ENCODE results near the gene VSTM2B.

The VSTM2B gene

DNA sequence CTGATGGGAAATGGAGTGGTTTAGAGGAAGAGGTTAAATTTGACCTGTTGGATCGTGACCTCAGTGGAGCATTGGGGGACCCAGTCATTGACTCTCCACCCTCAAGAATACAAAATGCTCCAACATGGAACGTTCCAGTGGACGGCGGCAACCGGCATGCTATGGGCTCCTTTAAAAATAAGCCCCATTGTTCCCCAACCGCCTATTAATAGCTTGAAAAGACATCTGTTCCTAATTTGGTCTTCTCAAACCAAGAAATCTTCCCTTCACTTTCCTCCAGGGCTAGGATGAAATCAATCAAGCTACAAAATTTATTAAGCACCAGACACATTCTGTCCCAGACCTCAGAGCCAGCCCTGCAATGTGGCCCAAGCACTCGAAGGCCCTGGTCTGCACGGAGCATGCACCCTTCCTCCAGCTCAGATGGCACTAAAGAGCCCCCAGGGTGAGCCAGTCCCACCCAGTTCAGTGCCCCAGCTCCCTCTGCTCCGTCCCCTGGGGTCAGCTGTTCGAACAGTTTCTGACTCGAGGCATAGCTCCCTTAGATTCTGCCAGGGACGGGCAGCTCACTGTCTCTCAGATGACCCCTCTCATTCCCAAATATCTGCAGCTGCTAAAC, 22.5 kb upstream of the VSTM2B start:
- no peak for DNase-seq
- Histone ChIP-seq H3K27ac (ENCODE audit: insufficient read depth in 1 of 2, low read depth in 1 of 2, low read length in 2 of 2, poor library complexity in 1 of 2, severe bottlenecking in 2 of 2) (no peak overlapping the region), H3K27me3 (replicated peaks in 2 of 5; ENCODE audit: control insufficient read depth in 4 of 5, insufficient read depth in 5 of 5, low read length in 4 of 5) (peaks cover 0 to 9% (median 0%) of the 10 kb centered on the region in 5 experiments), H3K4me1 (ENCODE audit: control extremely low read depth in 1 of 4, control insufficient read depth in 4 of 4, insufficient read depth in 4 of 4, low read length in 3 of 4) (no peaks in the 10 kb centered on the region), H3K9me3 (ENCODE audit: control extremely low read depth in 1 of 5, control insufficient read depth in 4 of 5, insufficient read depth in 2 of 5, low read depth in 1 of 5, low read length in 4 of 5) (no peaks in the 10 kb centered on the region), H3K4me3 (ENCODE audit: control insufficient read depth in 1 of 7, extremely low read depth in 1 of 7, insufficient read depth in 4 of 7, low read depth in 2 of 7, low read length in 6 of 7) (no peak overlapping the region), H3K36me3 (ENCODE audit: control insufficient read depth in 4 of 4, insufficient read depth in 4 of 4, low read length in 3 of 4) (no peaks in the 10 kb centered on the region)
- CTCF ChIA-PET: interaction anchor here (1.6 kb wide), 1 partner anchor 25 kb away, joined by 5 read pairs; no protein-coding TSS in a partner anchor
- POLR2A ChIA-PET: no interaction called here
- 83% methylated on average over 11 of the region's 12 CpGs for WGBS (ENCODE audit: insufficient coverage)

DNA sequence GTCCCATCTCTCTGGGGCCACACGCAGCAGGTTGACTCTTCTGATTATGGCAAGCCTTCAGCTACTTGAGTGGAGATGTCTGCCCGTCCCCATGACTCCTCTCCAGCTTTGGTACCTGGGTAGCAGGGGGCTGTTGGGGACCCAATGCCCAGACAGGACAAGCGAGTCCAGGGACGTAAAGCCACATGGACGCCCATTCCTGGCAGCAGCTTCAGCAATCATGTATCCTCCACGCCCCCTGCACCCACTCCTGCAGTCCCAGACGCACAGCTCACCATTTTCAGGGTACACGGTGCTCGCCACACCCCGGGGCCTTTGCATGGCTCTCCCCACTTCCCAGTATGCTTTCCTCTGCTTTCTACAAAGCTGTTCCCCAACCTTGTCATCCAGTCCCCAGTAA, 22.0 kb upstream of the VSTM2B start:
- ChIA-PET CTCF (interaction anchor here (1.6 kb wide), 1 partner anchor 25 kb away, joined by 5 read pairs; no protein-coding TSS in a partner anchor), POLR2A (no interaction called here)
- Histone ChIP-seq H3K36me3 (ENCODE audit: control insufficient read depth in 4 of 4, insufficient read depth in 4 of 4, low read length in 3 of 4) (no peaks in the 10 kb centered on the region), H3K27me3 (replicated peaks in 2 of 5; ENCODE audit: control insufficient read depth in 4 of 5, insufficient read depth in 5 of 5, low read length in 4 of 5) (peaks cover 0 to 9% (median 0%) of the 10 kb centered on the region in 5 experiments), H3K9me3 (ENCODE audit: control extremely low read depth in 1 of 5, control insufficient read depth in 4 of 5, insufficient read depth in 2 of 5, low read depth in 1 of 5, low read length in 4 of 5) (no peaks in the 10 kb centered on the region), H3K4me3 (ENCODE audit: control insufficient read depth in 1 of 7, extremely low read depth in 1 of 7, insufficient read depth in 4 of 7, low read depth in 2 of 7, low read length in 6 of 7) (no peak overlapping the region), H3K27ac (ENCODE audit: insufficient read depth in 1 of 2, low read depth in 1 of 2, low read length in 2 of 2, poor library complexity in 1 of 2, severe bottlenecking in 2 of 2) (no peak overlapping the region), H3K4me1 (ENCODE audit: control extremely low read depth in 1 of 4, control insufficient read depth in 4 of 4, insufficient read depth in 4 of 4, low read length in 3 of 4) (no peaks in the 10 kb centered on the region)
- DNase-seq: no peak
- 95% methylated on average over 10 of the region's 10 CpGs for WGBS (ENCODE audit: insufficient coverage)

DNA sequence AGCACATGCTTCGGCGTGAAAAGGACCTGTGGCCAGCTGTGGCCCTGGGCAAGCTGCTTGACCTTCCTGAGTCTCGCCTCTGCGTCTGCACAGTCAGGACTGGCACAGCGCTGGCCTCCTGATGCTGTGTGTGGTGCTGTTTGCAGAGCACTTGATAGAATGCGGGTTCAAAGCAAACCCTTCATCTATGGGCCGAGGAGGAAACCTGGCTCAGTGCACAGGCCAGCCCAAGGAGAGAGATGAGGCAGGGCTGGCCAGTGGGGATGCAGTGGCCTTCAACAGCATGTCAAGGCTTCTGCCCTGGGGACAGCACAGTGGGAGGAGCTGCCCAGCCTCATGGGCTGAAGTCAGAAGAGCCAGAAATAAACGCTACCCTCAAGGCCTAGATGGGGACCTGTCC, 21.3 kb upstream of the VSTM2B start:
- 93% methylated on average over 7 of the region's 8 CpGs for WGBS (ENCODE audit: insufficient coverage)
- H3K27me3 ChIP-seq (replicated peaks in 2 of 5; ENCODE audit: control insufficient read depth in 4 of 5, insufficient read depth in 5 of 5, low read length in 4 of 5): peaks cover 0 to 11% (median 0%) of the 10 kb centered on the region in 5 experiments
- DNase-seq: no peak
- ChIA-PET POLR2A (no interaction called here), CTCF (interaction anchor here (1.6 kb wide), 1 partner anchor 24 kb away, joined by 5 read pairs; no protein-coding TSS in a partner anchor)
- no peaks in the 10 kb centered on the region for H3K4me1 ChIP-seq (ENCODE audit: control extremely low read depth in 1 of 4, control insufficient read depth in 4 of 4, insufficient read depth in 4 of 4, low read length in 3 of 4)
- H3K27ac ChIP-seq (ENCODE audit: insufficient read depth in 1 of 2, low read depth in 1 of 2, low read length in 2 of 2, poor library complexity in 1 of 2, severe bottlenecking in 2 of 2): no peak overlapping the region
- no peaks in the 10 kb centered on the region for H3K36me3 ChIP-seq (ENCODE audit: control insufficient read depth in 4 of 4, insufficient read depth in 4 of 4, low read length in 3 of 4)
- H3K9me3 ChIP-seq (ENCODE audit: control extremely low read depth in 1 of 5, control insufficient read depth in 4 of 5, insufficient read depth in 2 of 5, low read depth in 1 of 5, low read length in 4 of 5): no peaks in the 10 kb centered on the region
- H3K4me3 ChIP-seq (ENCODE audit: control insufficient read depth in 1 of 7, extremely low read depth in 1 of 7, insufficient read depth in 4 of 7, low read depth in 2 of 7, low read length in 6 of 7): no peak overlapping the region

DNA sequence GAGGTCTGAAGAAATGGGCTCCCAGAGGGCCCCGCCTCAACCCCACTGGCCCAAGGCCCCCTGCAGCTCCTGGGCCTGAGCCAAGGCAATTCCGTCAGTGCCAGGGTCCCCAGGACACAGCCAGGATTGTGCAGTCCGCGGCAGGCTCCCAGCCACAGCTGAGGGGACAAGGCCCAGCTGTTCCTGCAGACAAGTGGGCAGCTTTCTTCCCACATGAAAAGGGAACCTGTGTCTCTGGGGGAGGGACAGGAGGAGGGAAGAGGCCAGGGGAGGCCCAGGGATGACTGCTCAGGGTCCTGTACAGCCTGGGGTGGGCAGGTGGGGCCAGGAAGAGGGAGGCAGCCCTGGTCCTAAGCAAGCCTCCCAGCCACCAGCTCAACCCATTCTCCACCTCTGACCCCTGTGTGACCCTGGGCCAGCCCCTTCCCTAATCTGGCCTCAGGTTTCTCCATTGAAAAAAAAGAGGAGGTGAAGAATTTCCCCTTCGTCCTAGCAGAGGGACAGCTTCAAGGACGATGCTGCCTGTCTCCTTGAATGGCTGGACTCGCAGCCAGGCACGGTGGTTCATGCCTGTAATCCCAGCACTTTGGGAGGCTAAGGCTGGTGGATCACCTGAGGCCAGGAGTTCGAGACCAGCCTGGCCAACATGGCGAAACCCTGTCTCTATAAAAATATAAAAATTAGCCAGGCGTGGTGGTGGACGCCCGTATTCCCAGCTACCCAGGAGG, 20.5 kb upstream of the VSTM2B start:
- no peaks in the 10 kb centered on the region for H3K4me1 ChIP-seq (ENCODE audit: control extremely low read depth in 1 of 4, control insufficient read depth in 4 of 4, insufficient read depth in 4 of 4, low read length in 3 of 4)
- no peaks in the 10 kb centered on the region for H3K36me3 ChIP-seq (ENCODE audit: control insufficient read depth in 4 of 4, insufficient read depth in 4 of 4, low read length in 3 of 4)
- H3K9me3 ChIP-seq (ENCODE audit: control extremely low read depth in 1 of 5, control insufficient read depth in 4 of 5, insufficient read depth in 2 of 5, low read depth in 1 of 5, low read length in 4 of 5): no peaks in the 10 kb centered on the region
- ChIA-PET POLR2A (no interaction called here), CTCF (no interaction called here)
- no peak for DNase-seq
- peaks cover 0 to 16% (median under 1%) of the 10 kb centered on the region in 5 experiments for H3K27me3 ChIP-seq (replicated peaks in 2 of 5; ENCODE audit: control insufficient read depth in 4 of 5, insufficient read depth in 5 of 5, low read length in 4 of 5)
- no peak overlapping the region for H3K4me3 ChIP-seq (ENCODE audit: control insufficient read depth in 1 of 7, extremely low read depth in 1 of 7, insufficient read depth in 4 of 7, low read depth in 2 of 7, low read length in 6 of 7)
- WGBS (ENCODE audit: insufficient coverage): 83% methylated on average over 8 of the region's 13 CpGs
- H3K27ac ChIP-seq (ENCODE audit: insufficient read depth in 1 of 2, low read depth in 1 of 2, low read length in 2 of 2, poor library complexity in 1 of 2, severe bottlenecking in 2 of 2): no peak overlapping the region

DNA sequence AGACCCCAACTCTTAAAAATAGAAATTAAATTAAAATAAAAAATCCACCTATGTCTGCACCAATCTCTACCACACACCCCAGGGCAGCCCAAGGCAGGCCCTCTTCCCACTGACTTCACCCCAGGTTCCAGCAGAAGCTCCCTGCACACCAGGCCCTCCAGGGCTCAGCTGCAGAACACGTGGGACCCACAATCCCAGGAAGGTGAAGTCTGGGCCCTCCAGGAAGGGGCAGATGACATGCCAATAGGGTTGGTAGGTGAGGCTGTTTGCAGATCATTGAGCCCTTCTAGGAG, 19.2 kb upstream of the VSTM2B start:
- DNase-seq: no peak
- Histone ChIP-seq H3K4me1 (ENCODE audit: control extremely low read depth in 1 of 4, control insufficient read depth in 4 of 4, insufficient read depth in 4 of 4, low read length in 3 of 4) (no peaks in the 10 kb centered on the region), H3K27ac (ENCODE audit: insufficient read depth in 1 of 2, low read depth in 1 of 2, low read length in 2 of 2, poor library complexity in 1 of 2, severe bottlenecking in 2 of 2) (no peak overlapping the region), H3K9me3 (ENCODE audit: control extremely low read depth in 1 of 5, control insufficient read depth in 4 of 5, insufficient read depth in 2 of 5, low read depth in 1 of 5, low read length in 4 of 5) (no peaks in the 10 kb centered on the region), H3K27me3 (replicated peaks in 2 of 5; ENCODE audit: control insufficient read depth in 4 of 5, insufficient read depth in 5 of 5, low read length in 4 of 5) (peaks cover 0 to 16% (median 2%) of the 10 kb centered on the region in 5 experiments), H3K36me3 (ENCODE audit: control insufficient read depth in 4 of 4, insufficient read depth in 4 of 4, low read length in 3 of 4) (no peaks in the 10 kb centered on the region), H3K4me3 (ENCODE audit: control insufficient read depth in 1 of 7, extremely low read depth in 1 of 7, insufficient read depth in 4 of 7, low read depth in 2 of 7, low read length in 6 of 7) (no peak overlapping the region)
- no CpG with 5 or more reads among the region's 1 CpG for WGBS (ENCODE audit: insufficient coverage)
- POLR2A ChIA-PET: interaction anchor here (1.0 kb wide), 1 partner anchor 16 kb away, joined by 3 read pairs; no protein-coding TSS in a partner anchor
- CTCF ChIA-PET: no interaction called here

DNA sequence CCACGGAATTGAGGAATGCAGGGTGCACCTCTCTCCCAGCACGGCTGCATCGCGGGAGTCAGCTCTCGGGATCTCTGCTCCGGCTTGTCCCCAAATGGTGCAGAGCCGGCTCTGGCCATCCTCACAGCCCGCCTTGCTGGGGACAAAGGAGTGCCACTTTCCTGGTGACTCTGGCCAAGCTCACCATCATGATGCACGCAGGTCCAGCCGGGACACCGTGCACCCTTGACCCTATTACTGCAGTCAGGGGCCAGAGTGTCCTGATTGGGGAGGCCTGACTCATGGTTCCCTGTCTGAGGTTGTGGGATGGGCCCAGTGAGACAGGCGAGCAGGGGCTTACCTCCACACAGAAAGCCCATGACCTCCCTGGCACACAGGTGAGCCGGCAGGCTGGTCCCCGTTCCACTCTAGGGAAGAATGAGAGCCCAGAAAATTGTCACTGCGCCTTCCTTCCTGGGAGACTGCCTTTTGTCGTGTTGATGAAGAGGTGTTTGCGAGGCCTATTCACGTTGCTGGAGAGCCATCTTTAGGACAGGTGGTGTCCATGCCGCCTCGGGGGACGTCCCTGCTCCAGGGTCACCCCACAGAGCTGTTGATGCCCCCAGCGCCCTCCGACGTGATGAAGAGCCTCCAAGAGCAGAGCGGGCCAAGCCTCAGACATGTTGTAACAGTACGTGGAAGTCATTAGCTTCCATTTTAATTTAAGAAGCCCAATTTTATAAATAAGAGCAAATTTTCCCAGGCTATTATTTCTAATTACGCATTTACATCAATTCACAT, 18.5 kb upstream of the VSTM2B start:
- H3K4me1 ChIP-seq (ENCODE audit: control extremely low read depth in 1 of 4, control insufficient read depth in 4 of 4, insufficient read depth in 4 of 4, low read length in 3 of 4): no peaks in the 10 kb centered on the region
- no peak for DNase-seq
- 87% methylated on average over 22 of the region's 27 CpGs for WGBS (ENCODE audit: insufficient coverage)
- no peak overlapping the region for H3K27ac ChIP-seq (ENCODE audit: insufficient read depth in 1 of 2, low read depth in 1 of 2, low read length in 2 of 2, poor library complexity in 1 of 2, severe bottlenecking in 2 of 2)
- POLR2A ChIA-PET: interaction anchor here (1.0 kb wide), 1 partner anchor 15 kb away, joined by 3 read pairs; no protein-coding TSS in a partner anchor
- no peaks in the 10 kb centered on the region for H3K9me3 ChIP-seq (ENCODE audit: control extremely low read depth in 1 of 5, control insufficient read depth in 4 of 5, insufficient read depth in 2 of 5, low read depth in 1 of 5, low read length in 4 of 5)
- no peaks in the 10 kb centered on the region for H3K36me3 ChIP-seq (ENCODE audit: control insufficient read depth in 4 of 4, insufficient read depth in 4 of 4, low read length in 3 of 4)
- CTCF ChIA-PET: no interaction called here
- peaks cover 0 to 13% (median 2%) of the 10 kb centered on the region in 5 experiments for H3K27me3 ChIP-seq (replicated peaks in 2 of 5; ENCODE audit: control insufficient read depth in 4 of 5, insufficient read depth in 5 of 5, low read length in 4 of 5)
- no peak overlapping the region for H3K4me3 ChIP-seq (ENCODE audit: control insufficient read depth in 1 of 7, extremely low read depth in 1 of 7, insufficient read depth in 4 of 7, low read depth in 2 of 7, low read length in 6 of 7)

DNA sequence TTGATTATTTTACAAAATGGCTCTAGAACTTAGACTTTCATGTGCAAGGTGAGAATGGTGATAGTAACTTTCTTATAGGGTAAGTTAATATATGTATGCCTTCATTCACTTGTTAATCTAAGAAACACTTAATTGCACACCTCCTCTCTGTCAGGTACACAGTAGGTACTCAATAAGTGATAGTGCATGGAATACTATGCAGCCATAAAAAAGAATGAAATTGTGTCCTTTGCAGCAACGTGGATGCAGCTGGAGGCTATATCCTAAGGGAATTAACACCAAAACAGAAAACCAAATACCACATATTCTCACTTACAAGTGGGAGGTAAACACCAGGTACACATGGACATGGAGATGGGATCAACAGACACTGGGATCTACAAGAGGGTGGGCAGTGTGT, 17.6 kb upstream of the VSTM2B start:
- CTCF ChIA-PET: interaction anchor here (0.6 kb wide), 1 partner anchor 654 kb away, joined by 3 read pairs; no protein-coding TSS in a partner anchor
- Histone ChIP-seq H3K4me1 (ENCODE audit: control extremely low read depth in 1 of 4, control insufficient read depth in 4 of 4, insufficient read depth in 4 of 4, low read length in 3 of 4) (no peaks in the 10 kb centered on the region), H3K4me3 (ENCODE audit: control insufficient read depth in 1 of 7, extremely low read depth in 1 of 7, insufficient read depth in 4 of 7, low read depth in 2 of 7, low read length in 6 of 7) (no peak overlapping the region), H3K9me3 (ENCODE audit: control extremely low read depth in 1 of 5, control insufficient read depth in 4 of 5, insufficient read depth in 2 of 5, low read depth in 1 of 5, low read length in 4 of 5) (no peaks in the 10 kb centered on the region), H3K27ac (ENCODE audit: insufficient read depth in 1 of 2, low read depth in 1 of 2, low read length in 2 of 2, poor library complexity in 1 of 2, severe bottlenecking in 2 of 2) (no peak overlapping the region), H3K27me3 (replicated peaks in 2 of 5; ENCODE audit: control insufficient read depth in 4 of 5, insufficient read depth in 5 of 5, low read length in 4 of 5) (peaks cover 0 to 11% (median 2%) of the 10 kb centered on the region in 5 experiments), H3K36me3 (ENCODE audit: control insufficient read depth in 4 of 4, insufficient read depth in 4 of 4, low read length in 3 of 4) (no peaks in the 10 kb centered on the region)
- POLR2A ChIA-PET: no interaction called here
- WGBS (ENCODE audit: insufficient coverage): no CpG with 5 or more reads among the region's 1 CpG
- DNase-seq: no peak

Measured in common myeloid progenitor, CD34-positive (primary cell).